Measurements from ENCODE around the gene DLG5. TPM values are rescaled to one million over a fixed set of nuclear protein-coding genes. Genes with fewer than 3 reads are reported as not detected.

DLG5 gene
- total RNA-seq, 1 donor from 2014 or later: 45.3 TPM

DNA sequence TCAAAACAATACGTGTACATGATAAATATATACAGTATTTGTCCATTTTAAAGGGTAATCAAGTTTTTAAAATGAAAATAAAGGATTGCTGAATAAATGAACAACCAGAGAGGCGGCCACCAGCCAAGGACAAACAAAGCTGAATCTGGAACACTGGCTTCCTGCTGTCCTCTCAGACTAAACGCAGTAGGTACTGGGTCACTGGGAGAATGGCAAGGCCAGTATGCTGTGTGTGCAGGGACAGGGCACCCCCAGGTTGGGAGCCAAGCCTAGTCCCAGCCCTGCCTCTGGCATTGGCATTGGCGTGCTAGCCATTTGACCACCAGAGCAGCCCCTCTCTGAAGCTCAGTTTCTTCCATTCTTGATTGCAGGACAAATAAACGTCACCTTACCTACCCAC, 33.8 kb downstream of the DLG5 start:
- DNase-seq (ENCODE audit: low read depth): no peak
- TF ChIP-seq, protein P1, sequence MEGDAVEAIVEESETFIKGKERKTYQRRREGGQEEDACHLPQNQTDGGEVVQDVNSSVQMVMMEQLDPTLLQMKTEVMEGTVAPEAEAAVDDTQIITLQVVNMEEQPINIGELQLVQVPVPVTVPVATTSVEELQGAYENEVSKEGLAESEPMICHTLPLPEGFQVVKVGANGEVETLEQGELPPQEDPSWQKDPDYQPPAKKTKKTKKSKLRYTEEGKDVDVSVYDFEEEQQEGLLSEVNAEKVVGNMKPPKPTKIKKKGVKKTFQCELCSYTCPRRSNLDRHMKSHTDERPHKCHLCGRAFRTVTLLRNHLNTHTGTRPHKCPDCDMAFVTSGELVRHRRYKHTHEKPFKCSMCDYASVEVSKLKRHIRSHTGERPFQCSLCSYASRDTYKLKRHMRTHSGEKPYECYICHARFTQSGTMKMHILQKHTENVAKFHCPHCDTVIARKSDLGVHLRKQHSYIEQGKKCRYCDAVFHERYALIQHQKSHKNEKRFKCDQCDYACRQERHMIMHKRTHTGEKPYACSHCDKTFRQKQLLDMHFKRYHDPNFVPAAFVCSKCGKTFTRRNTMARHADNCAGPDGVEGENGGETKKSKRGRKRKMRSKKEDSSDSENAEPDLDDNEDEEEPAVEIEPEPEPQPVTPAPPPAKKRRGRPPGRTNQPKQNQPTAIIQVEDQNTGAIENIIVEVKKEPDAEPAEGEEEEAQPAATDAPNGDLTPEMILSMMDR (IDR thresholded peaks at IDR 0.05; ENCODE audit: insufficient read depth, low read length, severe bottlenecking): no peak
- H3K36me3 ChIP-seq (ENCODE audit: control insufficient read depth, insufficient read depth, low read length): peaks cover 2% of the 10 kb centered on the region
- no peaks in the 10 kb centered on the region for H3K27me3 ChIP-seq (ENCODE audit: control insufficient read depth, insufficient read depth, low read length)
- H3K4me3 ChIP-seq (ENCODE audit: low read depth, low read length): no peak overlapping the region
- FAIRE-seq: no peak

DNA sequence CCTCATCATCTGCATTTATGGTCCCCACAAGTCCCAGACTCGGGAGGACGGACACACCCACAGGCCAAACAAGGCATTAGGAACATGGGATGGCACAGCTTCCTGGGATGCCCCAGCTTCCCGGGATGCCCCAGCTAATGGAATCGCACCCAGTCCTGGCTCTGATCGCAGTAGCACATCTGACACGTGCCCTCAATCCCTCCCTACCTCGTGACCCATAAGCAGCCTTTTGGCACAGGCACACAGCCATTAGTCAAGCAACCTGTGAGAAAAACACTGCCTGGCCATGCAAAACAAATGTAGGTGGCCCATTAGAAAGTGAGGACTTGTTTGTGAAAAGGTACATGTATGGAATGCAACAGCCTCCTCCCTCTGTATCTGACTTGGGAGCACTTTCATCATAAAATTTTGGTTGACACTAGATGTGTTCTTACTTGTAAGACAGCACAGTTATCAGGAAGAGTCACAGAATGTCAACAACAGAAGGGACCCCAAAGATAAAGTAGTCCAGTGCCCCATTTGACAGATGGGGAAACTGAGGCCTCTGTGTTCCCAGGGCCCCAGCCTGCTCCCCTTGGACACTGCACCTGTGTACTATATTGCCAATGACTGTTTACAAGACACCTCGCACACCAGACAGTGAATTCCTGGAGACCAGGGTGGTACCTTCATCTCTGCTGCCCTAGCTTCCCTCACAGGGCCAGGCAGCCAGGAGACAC, 34.4 kb downstream of the DLG5 start:
- DNase-seq (ENCODE audit: low read depth): no peak
- H3K27me3 ChIP-seq (ENCODE audit: control insufficient read depth, insufficient read depth, low read length): no peaks in the 10 kb centered on the region
- peaks cover 2% of the 10 kb centered on the region for H3K36me3 ChIP-seq (ENCODE audit: control insufficient read depth, insufficient read depth, low read length)
- TF ChIP-seq, protein P1 (IDR thresholded peaks at IDR 0.05; ENCODE audit: insufficient read depth, low read length, severe bottlenecking): no peak
- no peak for FAIRE-seq
- H3K4me3 ChIP-seq (ENCODE audit: low read depth, low read length): no peak overlapping the region

- DNase-seq (ENCODE audit: low read depth): no peak
- Histone ChIP-seq H3K4me3 (ENCODE audit: low read depth, low read length) (no peak overlapping the region), H3K27me3 (ENCODE audit: control insufficient read depth, insufficient read depth, low read length) (no peaks in the 10 kb centered on the region), H3K36me3 (ENCODE audit: control insufficient read depth, insufficient read depth, low read length) (peaks cover 2% of the 10 kb centered on the region)
- FAIRE-seq: peak; percentile 18
- TF ChIP-seq, protein P1 (IDR thresholded peaks at IDR 0.05; ENCODE audit: insufficient read depth, low read length, severe bottlenecking): peak; percentile 43
Observed at GRCh38 chr10:77890097-77890496, 36.5 kb downstream of the DLG5 start.

DNA sequence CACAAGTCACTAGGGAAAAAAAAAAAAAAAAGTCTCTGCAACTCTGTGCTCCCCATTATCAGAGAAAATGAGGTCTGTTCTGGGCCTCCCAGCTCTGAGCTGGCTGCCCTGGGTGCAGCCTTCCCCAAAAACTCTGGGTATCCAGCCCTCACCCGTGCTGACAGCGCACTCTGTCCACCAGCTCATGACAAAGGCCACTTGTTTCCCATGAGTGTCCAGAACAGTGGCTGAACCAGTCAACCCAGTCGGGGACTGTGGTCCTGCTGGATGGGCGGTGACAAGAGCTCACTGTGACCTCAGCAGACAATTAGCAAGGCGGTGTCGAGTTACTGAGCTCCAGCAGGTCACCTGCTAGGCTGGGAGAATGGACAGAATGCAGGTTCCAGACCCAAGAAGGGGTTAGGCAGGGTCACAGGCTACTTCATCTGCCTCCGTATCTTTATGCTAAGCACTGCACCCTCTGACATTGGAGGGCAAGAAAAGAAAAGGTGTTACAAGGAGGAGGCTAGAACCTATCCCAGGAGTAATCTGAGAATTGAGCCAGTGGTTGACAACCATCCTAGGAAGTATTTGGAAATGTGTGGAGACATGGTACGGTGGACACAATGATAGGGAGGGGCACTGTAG, 37.2 kb downstream of the DLG5 start:
- FAIRE-seq: no peak

GRCh38 chr10:77888356-77888703, 38.2 kb downstream of the DLG5 start:
- TF ChIP-seq, protein P1 (IDR thresholded peaks at IDR 0.05; ENCODE audit: insufficient read depth, low read length, severe bottlenecking): no peak
- H3K36me3 ChIP-seq (ENCODE audit: control insufficient read depth, insufficient read depth, low read length): peaks cover 2% of the 10 kb centered on the region
- no peaks in the 10 kb centered on the region for H3K27me3 ChIP-seq (ENCODE audit: control insufficient read depth, insufficient read depth, low read length)
- no peak overlapping the region for H3K4me3 ChIP-seq (ENCODE audit: low read depth, low read length)
- FAIRE-seq (no peak), DNase-seq (ENCODE audit: low read depth) (no peak)

More for the DNA sequence above, 37.2 kb downstream of the DLG5 start:
- Histone ChIP-seq H3K4me3 (ENCODE audit: low read depth, low read length) (no peak overlapping the region), H3K36me3 (ENCODE audit: control insufficient read depth, insufficient read depth, low read length) (peaks cover 2% of the 10 kb centered on the region), H3K27me3 (ENCODE audit: control insufficient read depth, insufficient read depth, low read length) (no peaks in the 10 kb centered on the region)
- TF ChIP-seq, protein P1 (IDR thresholded peaks at IDR 0.05; ENCODE audit: insufficient read depth, low read length, severe bottlenecking): no peak
- DNase-seq (ENCODE audit: low read depth): peak; percentile 58
